Right lobe of liver (tissue), 6 donors: ENCODE measurements around the gene RAB34. TPM values are rescaled to one million over a fixed set of nuclear protein-coding genes. Genes with fewer than 3 reads are reported as not detected.

Experiments used
- ATAC-seq, 4 donors: fragments of 200-7000 bp; cut with Tn5 transposase; one replicate each; pipeline ENCODE4 v1.9.1; 2020; ENCODE audit warnings: mild to moderate bottlenecking in 4 of 4, moderate library complexity in 4 of 4
- DNase-seq, 3 donors: peaks; one replicate each; pipeline ENCODE4 v3.0.0-alpha.2; 2020
- H3K27ac ChIP-seq, 3 donors: fragments of 200-600 bp; one replicate each; pipeline ENCODE4 v1.8.0; 2022
- H3K27me3 ChIP-seq, 2 donors: fragments of 200-600 bp; one replicate each; pipeline ENCODE4 v1.8.0; 2022
- H3K36me3 ChIP-seq, 4 donors: fragments of 200-600 bp; sonication (generic) in 1 of 4; one replicate each; pipeline versions ENCODE4 v1.5.1 to v1.8.0; 2017 to 2022; ENCODE audit warnings: control low read depth in 1 of 4
- H3K4me1 ChIP-seq, 4 donors: fragments of 200-600 bp; sonication (generic) in 1 of 4; one replicate each; pipeline versions ENCODE4 v1.5.1 to v1.8.0; 2017 to 2022; ENCODE audit warnings: control low read depth in 1 of 4
- H3K4me3 ChIP-seq, 3 donors: fragments of 200-600 bp; one replicate each; pipeline ENCODE4 v1.8.0; 2022
- H3K9me3 ChIP-seq, 4 donors: fragments of 200-600 bp; sonication (generic) in 1 of 4; one replicate each; pipeline versions ENCODE4 v1.5.1 to v1.8.0; 2017 to 2022; ENCODE audit warnings: control low read depth in 1 of 4
- CTCF ChIP-seq, 4 donors: fragments of 200-600 bp in 3 of 4; fragments of 450-650 bp in 1 of 4; IDR thresholded peaks; one replicate each; pipeline versions ENCODE4 v1.5.1 to v1.8.0; 2016 to 2022; ENCODE audit warnings: antibody characterized with exemption in 4 of 4, mild to moderate bottlenecking in 2 of 4
- POLR2A ChIP-seq: fragments of 450-650 bp; IDR thresholded peaks from one replicate; pipeline ENCODE4 v1.6.1; 2017; ENCODE audit warnings: antibody characterized with exemption, mild to moderate bottlenecking
- WGBS: methylation state at CpG from one replicate; pipeline ENCODE4 v1.1.6; 2018; ENCODE audit warnings: low coverage, low lambda C conversion rate; ENCODE audit not compliant: insufficient coverage; ENCODE audit errors: missing lambda C conversion rate; 5-methylcytosine and 5-hydroxymethylcytosine counted together
- intact Hi-C, 2 donors: fragments of 100-400 bp; cut with DNase I; formaldehyde crosslinking; loops; one replicate each; pipeline versions ENCODE4 v1.11.2 to v1.14.1; 2022
- total RNA-seq, 6 experiments: library from RNA; depleted of rRNA in 2 of 6; stranded (reverse); fragments of >200 nt in 2 of 6; fragmentation: NEBNext Ultra II Directional in 3 of 6; extraction: Animal tissue kit (Norgen Biotek cat#: 25700) in 3 of 6; gene quantifications; one replicate each; pipeline versions ENCODE4 v1.1.0 to v1.2.4, GENCODE V29; 2016 to 2023
- donor health status: DM: no; HTN: yes; CAD: no.
- donor health status: DM: no; HTN: no; CAD: no.
- donor health status: DM: no; HTN: no; CAD: no.
- donor health status: DM: no; HTN: yes; CAD: no.
- donor health status: DM: no; HTN: yes; CAD: no.

The RAB34 gene
- total RNA-seq, 6 experiments from 2014 or later = 2.5 to 12.5 (median 4.7) TPM

DNA sequence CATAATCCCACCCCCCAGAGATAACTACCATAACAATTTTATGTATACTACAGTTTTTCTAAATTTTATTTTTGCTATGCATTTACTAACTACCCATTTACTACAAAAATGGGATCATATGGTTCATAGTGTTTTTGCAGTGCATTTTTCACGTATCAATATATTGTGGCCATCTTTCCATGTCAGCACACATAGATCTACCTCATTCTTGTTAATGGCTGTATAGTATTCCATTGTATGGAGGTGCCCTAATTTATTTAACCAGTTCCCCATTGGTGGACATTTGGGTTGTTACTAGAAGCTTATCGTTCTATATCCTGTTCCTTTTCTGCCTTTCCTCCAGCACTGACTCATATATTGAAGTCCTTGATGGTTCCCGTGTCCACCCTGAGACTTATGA, 28.7 kb downstream of the RAB34 start:
- 100% methylated on average over 3 of the region's 3 CpGs for WGBS
- peaks cover 12 to 94% (median 63%) of the 10 kb centered on the region in 4 donors for H3K36me3 ChIP-seq
- TF ChIP-seq POLR2A = no peak
- no peak for TF ChIP-seq CTCF (IDR thresholded peaks at IDR 0.05)

DNA sequence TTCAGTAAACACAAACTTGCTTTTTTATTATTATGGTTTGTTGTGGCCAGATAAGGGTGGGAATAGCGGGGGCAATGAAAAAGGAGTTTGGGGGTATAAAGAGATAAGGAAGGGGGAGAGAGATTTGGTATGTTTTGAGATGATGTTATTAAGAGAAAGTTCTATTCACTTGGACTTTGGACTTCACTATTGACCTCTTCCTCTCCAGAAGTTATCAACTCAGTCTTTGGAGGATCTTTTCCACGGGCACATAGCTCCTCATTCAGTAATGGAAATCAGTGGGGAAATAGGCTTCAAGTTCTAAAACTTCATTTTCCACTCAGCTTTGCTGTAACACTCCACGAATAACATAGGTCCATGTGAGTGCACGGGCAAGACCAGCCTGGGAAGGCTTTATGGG, 29.2 kb downstream of the RAB34 start:
- Histone ChIP-seq H3K27me3 (no peaks in the 10 kb centered on the region), H3K4me3 (no peak overlapping the region), H3K36me3 (peaks cover 12 to 94% (median 64%) of the 10 kb centered on the region in 4 donors), H3K27ac (no peak overlapping the region), H3K9me3 (no peaks in the 10 kb centered on the region), H3K4me1 (no peaks in the 10 kb centered on the region)
- intact Hi-C loops = no loop called here
- DNase-seq = no peak
- 88% methylated on average over 4 of the region's 4 CpGs for WGBS
- TF ChIP-seq CTCF (IDR thresholded peaks at IDR 0.05) (no peak), POLR2A (no peak)
- no peak for ATAC-seq

More for the DNA sequence above, 28.7 kb downstream of the RAB34 start:
- H3K27ac ChIP-seq = no peak overlapping the region
- DNase-seq (no peak), ATAC-seq (no peak)
- H3K27me3 ChIP-seq = no peaks in the 10 kb centered on the region
- intact Hi-C loops = no loop called here
- no peak overlapping the region for H3K4me3 ChIP-seq
- no peaks in the 10 kb centered on the region for H3K9me3 ChIP-seq
- no peaks in the 10 kb centered on the region for H3K4me1 ChIP-seq

DNA sequence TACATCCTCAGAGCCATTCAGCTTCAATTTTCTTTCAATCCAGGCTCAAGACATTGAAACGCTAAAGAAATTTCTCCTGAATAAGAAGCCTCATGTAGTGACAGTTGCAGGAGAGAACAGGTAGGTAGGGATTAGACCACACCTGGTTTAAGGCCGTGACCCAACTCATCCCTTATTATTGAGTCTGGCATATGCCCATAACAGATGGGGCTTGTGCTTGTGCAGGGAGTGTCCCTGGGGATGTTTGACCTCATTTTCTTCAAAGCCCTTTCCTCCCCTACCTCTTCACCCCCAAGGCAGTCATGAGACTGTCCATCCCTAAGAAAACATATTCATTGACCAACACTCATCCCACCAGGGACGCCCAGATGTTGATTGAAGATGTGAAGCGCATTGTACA, 31.4 kb downstream of the RAB34 start:
- intact Hi-C loops = no loop called here
- no peak for DNase-seq
- Histone ChIP-seq H3K4me1 (no peaks in the 10 kb centered on the region), H3K36me3 (peaks cover 19 to 100% (median 69%) of the 10 kb centered on the region in 4 donors), H3K27me3 (no peaks in the 10 kb centered on the region), H3K9me3 (no peaks in the 10 kb centered on the region), H3K27ac (no peak overlapping the region), H3K4me3 (no peak overlapping the region)
- ATAC-seq = no peak
- TF ChIP-seq CTCF (IDR thresholded peaks at IDR 0.05) (no peak), POLR2A (no peak)
- 85% methylated on average over 1 of the region's 4 CpGs for WGBS

DNA sequence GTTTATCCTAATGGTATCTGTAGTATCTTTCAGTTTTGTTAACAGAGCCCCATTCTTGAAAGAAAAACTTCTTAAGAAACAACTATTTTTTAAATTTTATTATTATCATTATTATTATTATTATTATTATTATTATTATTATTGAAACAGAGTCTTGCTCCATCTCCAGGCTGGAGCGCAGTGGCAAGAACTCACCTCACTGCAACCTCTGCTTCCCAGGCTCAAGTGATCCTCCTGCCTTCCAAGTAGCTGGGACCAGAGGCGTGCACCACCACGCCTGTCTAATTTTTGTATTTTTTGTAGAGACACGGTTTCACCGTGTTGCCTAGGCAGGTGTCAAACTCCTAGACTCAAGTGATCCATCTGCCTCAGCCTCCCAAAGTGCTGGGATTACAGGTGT, 32.3 kb downstream of the RAB34 start:
- 82% methylated on average over 5 of the region's 5 CpGs for WGBS
- Histone ChIP-seq H3K36me3 (peaks cover 20 to 100% (median 68%) of the 10 kb centered on the region in 4 donors), H3K27ac (no peak overlapping the region), H3K4me3 (no peak overlapping the region), H3K27me3 (no peaks in the 10 kb centered on the region), H3K4me1 (no peaks in the 10 kb centered on the region), H3K9me3 (no peaks in the 10 kb centered on the region)
- ATAC-seq (no peak), DNase-seq (no peak)
- TF ChIP-seq POLR2A = no peak
- TF ChIP-seq CTCF (IDR thresholded peaks at IDR 0.05) = no peak
- intact Hi-C loops = no loop called here

DNA sequence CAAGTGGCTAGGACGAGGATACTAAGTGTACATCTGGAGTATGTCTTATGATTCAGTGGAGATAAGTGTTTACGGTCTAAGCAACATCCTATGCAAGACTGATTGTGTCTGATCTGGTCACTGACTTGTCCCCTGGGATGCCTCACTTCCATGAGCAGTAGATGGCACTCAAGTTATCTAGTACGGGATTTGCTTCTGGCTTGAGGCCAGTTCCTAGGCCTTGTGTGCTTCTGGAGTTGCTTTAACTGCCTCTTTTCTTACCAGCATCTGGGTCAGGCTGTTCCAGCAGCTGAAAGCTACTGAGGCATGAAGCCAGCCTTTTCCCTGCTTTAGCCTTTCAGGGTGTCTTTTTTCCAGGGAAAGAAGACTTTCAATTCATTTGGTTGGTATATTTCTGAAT, 32.7 kb downstream of the RAB34 start:
- H3K4me1 ChIP-seq = no peaks in the 10 kb centered on the region
- no peak overlapping the region for H3K4me3 ChIP-seq
- peaks cover 20 to 100% (median 68%) of the 10 kb centered on the region in 4 donors for H3K36me3 ChIP-seq
- no peak overlapping the region for H3K27ac ChIP-seq
- 53% methylated on average over 2 of the region's 3 CpGs for WGBS
- peak in 3 of 4 donors; percentile 19 to 54 (median 39) for TF ChIP-seq CTCF (IDR thresholded peaks at IDR 0.05)
- no peak for TF ChIP-seq POLR2A
- ATAC-seq = peak; percentile 63 to 74 (median 67)
- no peaks in the 10 kb centered on the region for H3K27me3 ChIP-seq
- no peaks in the 10 kb centered on the region for H3K9me3 ChIP-seq
- DNase-seq = no peak
- intact Hi-C loops = no loop called here
